Epithelial cell of esophagus (primary cell): Measurements from ENCODE around the gene UNC119B.

Experiments used
- DNase-seq: peaks from one replicate; pipeline ENCODE4 v3.0.0; 2010; ENCODE audit warnings: low read depth
- H3K4me3 ChIP-seq: 2 replicates; pipeline ENCODE4 v1.5.1; 2011; ENCODE audit warnings: mild to moderate bottlenecking, low read length, control low read depth
- CTCF ChIP-seq: IDR thresholded peaks from 2 replicates; pipeline ENCODE4 v1.5.1; 2011; ENCODE audit warnings: low read depth, mild to moderate bottlenecking, low read length, control low read depth, inconsistent platforms; ENCODE audit not compliant: insufficient read depth; ENCODE audit errors: missing control alignments

UNC119B gene

DNA sequence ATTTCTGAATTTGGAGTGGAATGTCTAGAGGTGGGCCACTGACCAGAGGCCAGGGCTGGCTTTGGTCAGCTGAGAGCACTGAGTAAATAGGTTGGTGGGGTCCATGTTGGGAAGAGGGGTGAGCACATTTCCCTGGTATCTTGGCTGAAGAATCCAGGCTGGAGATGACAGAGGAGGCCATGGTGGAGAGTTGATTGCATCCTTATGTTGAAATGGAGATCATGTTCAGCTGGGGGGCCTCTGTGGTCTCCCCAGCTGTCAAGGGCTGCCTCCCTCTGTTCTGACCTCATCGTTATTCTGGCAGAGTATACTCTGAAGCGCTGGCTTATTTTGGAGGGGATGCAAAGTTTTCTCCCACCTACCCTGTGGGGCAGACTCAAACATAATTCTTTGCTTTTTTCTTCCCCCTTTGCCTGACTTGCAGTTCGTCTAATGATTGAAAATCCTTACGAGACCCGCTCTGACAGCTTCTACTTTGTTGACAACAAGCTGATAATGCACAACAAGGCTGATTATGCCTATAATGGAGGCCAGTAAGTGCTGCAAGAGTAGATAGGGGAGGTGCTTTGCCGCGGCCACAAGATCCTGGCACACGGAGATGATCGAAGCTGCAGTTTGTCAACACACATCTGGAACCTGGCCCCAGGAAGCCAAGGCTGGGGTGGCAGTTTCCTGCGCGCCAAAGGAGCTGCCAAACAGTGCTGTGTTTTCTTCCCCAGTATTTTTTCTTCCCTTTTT lies 9.4 kb downstream of the UNC119B start:
- no peak overlapping the region for H3K4me3 ChIP-seq
- no peak for DNase-seq

DNA sequence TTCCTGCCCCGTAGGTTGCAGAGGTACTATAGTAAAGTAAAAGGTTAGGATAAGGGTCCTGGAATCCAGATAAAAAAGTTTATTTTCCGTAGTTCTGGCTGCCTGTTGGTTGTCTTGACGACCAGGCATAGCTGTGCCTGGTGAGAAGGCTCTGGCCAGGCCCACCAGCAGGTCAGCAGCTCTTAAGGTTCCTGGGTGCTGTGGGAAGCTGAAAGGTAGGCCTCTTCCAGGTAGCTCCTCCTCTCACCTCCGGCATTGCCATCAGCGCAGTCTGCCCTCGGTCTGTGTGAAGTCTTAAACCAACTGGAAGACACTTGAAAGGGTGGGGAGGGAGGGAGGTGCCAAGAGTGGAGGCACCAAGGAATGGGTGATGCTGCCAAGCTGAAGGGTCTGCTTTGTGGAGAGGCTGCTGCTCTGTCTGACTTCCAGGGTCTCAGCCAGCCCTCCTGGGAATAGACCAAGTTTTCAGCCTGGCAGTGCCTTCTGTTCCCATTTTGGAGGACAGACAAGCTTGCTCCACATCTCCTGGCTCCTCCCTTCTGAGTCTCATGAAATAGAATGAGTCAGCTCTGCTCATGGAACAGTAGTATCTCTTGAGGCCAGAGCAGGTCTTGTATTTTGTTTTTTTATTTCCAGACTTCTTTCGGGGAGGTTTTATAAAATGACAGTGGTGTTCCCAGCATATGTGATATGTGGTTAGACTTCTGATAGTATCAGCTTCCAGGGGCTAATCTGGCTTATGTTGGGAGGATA lies 10.2 kb downstream of the UNC119B start:
- no peak overlapping the region for H3K4me3 ChIP-seq
- TF ChIP-seq CTCF = no peak
- peak; percentile 76 for DNase-seq

More for the DNA sequence above, 9.4 kb downstream of the UNC119B start:
- no peak for TF ChIP-seq CTCF

DNA sequence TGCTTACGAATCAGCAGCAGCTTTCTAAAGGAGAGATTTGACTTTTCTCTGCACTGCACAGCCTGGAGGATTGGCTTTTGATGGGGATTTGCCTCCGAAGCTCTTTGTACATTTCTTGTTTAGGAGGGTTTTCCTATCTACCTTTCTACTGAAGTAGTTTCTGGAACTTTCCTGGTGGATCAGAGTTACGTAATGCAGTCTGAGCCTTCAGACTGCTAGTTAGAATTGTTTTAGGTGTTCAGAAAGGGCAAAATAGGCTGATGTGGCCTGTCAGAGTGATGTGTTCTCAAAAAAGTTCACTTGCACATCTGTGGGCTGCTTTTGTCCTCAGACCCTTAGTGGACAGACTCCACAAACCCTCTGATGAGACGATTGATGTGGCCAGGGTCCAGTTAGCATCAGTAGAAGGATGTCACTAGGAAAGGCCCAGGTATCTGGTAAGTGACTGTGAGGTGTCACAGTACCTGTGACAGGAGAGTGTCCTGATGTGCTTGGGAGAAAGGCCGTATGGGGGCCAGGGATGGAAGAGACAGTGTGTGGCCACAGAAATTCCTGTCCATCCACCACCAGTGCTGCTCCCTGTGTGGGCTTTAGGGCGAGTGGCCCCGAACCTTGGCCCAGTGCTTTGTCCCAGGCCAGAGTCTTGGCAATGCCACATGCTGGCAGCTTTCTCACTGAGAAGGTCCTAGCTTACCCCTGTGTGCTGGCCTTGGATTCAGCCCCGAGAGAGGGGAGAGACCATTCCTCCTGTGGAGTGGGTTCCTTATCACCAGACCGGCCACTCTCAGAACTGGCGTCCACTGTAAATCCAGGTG lies 10.9 kb downstream of the UNC119B start:
- TF ChIP-seq CTCF = no peak
- no peak overlapping the region for H3K4me3 ChIP-seq
- no peak for DNase-seq

DNA sequence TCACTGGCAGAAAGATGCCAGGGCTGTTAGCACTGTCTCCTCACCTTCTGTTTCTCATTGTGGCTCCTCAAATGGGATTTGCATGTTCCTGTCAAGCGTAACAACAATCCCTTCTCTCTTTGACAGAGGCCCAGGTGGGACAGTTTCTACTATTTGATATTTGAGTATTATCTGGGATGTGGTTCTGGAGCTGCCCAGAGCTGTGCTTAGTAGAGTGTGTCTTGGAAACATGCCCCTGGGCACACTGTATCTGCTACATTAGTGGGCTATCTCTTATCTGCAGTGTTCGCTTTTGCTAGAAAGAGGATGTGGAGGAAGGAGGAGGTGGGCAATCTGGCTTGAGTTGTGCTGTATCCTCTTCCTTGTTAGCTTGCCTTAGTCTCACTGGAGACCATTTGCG lies 11.6 kb downstream of the UNC119B start:
- no peak for TF ChIP-seq CTCF

GRCh38 chr12:120722784-120723183 lies 12.5 kb downstream of the UNC119B start:
- no peak for TF ChIP-seq CTCF
- DNase-seq = no peak
- H3K4me3 ChIP-seq = no peak overlapping the region

More for the DNA sequence above, 11.6 kb downstream of the UNC119B start:
- DNase-seq = no peak
- no peak overlapping the region for H3K4me3 ChIP-seq

DNA sequence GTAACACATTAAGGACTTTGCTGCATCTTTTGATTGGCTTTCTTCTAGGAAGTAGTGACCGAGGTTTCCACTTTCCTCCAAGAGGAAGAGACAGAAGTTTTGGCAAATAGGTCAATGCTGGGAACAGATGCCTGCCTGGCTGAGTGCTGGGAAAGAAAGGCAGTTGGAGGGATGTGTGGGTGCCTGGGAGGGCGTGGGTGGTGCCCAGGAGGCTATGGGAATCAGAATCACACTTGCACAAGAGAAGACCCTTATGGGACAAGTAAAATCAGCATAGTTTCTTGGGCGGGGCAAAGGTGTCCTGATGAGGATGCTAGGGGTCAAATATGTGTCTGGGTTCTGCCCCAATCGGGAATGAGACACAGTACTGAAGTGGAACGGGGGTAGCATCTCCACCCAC lies 14.5 kb downstream of the UNC119B start:
- no peak for DNase-seq
- no peak overlapping the region for H3K4me3 ChIP-seq
- no peak for TF ChIP-seq CTCF
